ENCODE measurements around the gene PNKP.

Gene PNKP

DNA sequence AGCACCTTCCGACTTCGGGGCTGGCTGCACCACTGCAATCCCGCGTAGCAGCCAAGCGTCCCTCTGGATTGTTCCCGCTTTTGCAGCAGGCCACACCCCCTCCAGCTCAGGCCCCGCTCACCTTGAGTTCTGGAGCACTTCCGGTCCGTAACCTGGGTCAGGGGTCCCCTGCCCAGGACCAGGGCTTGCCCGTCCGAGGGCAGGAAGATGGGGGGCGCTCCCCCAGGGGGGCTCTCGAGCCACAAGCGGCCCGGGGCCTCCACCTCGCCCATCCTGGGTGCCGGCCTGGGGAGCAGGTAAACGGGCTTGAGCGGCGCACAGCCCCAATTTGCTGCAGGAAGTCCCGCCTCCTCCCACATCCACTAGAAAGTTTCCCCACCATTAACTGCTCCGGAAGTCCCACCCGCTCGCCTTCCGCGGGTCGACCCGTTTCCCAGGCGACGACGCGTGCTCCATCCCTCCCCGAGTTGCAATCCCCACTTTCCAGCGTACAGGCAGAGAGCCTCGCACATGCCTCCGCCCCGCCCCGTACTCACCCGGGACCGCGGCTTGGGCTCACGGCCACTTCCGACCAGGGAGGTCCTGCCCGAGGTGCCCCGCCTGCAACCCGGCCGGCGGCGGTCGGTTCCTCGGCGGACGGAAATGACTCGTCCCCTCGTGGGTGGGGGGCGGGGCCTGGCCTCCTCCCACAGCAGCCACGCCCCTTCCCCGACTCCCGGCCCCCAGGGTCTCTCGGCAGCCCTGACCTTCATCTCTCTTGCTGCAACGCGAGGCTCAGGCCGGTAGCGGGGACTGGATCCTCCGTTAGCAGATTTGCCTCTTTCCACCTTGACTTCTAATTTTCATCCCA lies at the start of gene PNKP:
PNKP (minus strand) TSS at position 644 of the 850 bp plus-strand sequence; CDS start at position 272, 372 bp downstream.
- peak; percentile 78 for DNase-seq

GRCh38 chr19:49915271-49915670 lies 47.9 kb upstream of the PNKP start:
- no peak for DNase-seq

GRCh38 chr19:49913720-49914119 lies 46.3 kb upstream of the PNKP start:
- DNase-seq = no peak

DNA sequence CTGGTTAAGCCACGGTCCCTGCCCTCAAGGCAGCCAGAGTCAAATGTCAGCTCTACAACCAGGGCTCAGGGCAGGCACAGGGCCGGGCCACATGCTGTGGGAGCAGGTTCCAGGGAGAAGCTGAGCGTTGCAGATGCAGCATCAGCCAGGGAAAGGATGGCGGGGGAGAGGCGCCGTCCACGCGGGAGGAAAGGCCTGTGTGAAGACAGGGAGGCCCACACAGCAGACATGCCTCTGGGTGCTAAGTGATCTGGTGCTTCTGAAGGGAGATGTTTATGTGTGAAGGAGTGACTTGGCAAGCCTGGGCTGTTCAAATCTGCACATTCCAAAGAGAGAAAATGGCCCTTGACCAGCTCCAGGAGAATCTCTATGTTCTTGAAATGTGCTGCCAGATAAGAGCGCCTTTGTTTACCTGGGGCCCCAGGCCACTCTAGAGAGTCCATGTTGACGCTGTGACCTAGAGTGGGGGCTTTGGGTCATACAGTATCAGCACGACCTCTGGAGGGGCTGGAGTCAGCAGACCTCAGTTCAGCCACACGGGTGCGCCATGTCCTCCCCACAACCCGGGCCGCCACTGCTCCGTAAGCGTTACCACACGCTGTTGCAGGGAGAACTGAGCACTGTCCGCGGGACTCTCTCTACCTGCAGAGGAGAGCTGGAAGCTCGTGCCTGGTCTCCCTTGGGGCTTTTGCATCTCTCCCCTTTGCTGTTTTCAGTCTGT lies 45.7 kb upstream of the PNKP start:
- no peak for DNase-seq

GRCh38 chr19:49911381-49912145 lies 44.2 kb upstream of the PNKP start:
- DNase-seq = no peak

GRCh38 chr19:49910179-49910578 lies 42.8 kb upstream of the PNKP start:
- DNase-seq = no peak

GRCh38 chr19:49908480-49909420 lies 41.4 kb upstream of the PNKP start:
- no peak for DNase-seq

GRCh38 chr19:49907745-49908446 lies 40.5 kb upstream of the PNKP start:
- DNase-seq = no peak

DNA sequence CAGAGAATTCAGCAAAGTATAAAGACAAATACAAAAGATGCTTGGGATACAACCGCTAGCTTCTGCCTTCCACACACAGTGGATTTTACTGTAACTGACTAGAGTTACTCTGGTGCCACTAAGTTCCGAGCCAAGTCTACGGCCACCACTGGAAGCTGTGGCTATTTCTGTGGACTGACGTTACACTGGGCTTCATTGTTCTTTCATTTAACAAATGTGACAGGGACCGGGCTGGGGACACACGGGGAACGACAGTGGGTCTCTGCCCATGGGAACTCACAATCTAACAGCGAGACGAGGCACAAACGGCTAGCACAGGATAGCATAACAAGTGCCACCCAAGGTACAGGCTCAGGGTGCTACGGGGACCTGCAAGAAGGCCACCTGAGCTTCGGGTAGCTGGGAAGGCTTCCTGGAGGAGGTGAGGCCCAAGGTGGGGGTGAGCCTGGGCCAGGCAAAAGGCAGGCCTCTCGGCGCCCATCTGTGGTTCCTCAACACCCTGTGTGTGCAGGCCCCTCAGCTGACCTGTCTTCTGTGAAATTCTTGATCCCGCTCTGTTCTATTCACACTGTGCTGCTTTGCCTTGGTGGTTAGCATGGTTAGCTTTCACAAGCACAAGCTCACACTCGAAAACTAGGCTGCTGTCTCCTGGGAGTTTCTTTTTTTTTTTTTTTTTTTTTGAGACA lies 39.6 kb upstream of the PNKP start:
- DNase-seq = no peak

- no peak for DNase-seq
These were observed 36.8 kb upstream of the PNKP start for GRCh38 chr19:49904136-49904535.

DNA sequence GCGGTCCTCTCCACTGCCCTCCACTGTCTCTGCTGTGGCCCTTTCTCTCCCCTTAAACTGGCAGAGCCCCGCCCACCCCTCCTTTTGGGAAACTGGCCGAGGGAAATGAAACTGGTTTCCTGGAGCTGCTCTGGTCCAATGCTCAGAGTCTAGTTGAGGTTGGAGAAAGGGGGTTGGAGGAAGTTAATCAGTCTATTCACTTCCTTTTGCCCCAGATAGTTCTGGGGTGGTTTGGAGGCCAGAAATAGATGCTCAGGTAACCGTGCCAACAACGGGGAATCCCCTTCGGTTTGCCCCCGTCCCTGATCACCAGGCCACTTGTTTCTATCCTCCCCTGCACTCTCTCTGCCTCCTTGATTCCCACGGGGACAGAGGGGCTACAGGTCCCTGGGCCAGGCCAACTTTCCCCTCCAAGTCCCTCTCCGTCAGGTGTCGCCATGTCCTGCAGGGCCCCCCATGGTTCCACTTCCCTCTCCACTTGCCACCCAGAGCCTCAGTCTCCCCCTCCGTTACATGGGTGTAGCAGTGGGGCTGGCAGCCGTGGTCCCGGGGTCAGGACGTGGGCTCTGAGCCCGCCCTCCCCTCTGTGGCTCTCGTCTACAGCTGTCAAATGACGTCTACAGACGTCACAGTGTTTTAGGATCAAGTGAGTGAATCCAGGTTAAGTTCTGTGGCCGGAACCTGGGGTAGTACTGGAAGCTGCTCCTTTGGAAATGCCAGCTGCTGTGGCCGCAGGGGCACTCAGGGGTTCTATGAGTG lies 29.7 kb upstream of the PNKP start, which contains the start of gene IL4I1:
IL4I1 (minus strand) TSS at position 25 of the 759 bp plus-strand sequence. CDS start 727 bp downstream, outside the sequence.
- DNase-seq = peak; percentile 84

DNA sequence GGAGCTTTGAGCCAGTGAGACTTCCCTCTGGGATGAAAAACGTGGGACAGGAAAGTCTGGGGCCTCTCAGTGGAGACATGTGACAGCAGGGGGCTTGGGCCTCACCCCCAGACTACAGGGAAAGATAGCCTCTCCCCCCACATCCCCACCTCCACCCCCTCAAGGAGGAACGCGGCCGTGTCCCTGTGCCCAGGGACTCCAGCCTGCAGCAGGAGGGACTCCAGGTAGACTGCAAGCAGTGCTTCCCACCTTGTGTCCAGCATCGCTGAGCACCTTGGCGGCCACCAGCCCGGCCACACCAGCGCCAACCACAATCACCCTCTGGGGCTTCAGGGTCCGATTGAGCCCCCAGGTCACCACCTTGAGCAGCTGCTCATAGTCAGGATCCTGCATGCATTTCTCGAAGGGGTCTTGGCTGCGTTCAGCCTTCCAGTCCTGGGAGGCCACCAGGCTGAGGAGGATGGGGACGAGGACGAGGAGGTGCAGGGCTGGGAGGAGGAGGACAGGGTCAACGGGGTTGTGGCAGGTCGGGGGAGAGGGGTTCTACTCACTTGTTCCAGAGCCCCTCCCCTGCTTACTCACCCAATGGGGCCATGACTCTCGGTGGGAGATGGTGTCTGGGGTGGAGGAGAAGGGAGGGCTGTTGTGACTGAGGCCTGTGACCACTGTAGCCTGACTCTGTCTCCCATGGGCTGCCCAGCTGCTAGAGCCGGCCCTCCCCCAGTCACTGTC lies 28.4 kb upstream of the PNKP start:
- no peak for DNase-seq

- DNase-seq = no peak
These were observed 27.6 kb upstream of the PNKP start for GRCh38 chr19:49894879-49895565.

- DNase-seq = no peak
These were observed 26.8 kb upstream of the PNKP start for GRCh38 chr19:49894011-49894664.

DNA sequence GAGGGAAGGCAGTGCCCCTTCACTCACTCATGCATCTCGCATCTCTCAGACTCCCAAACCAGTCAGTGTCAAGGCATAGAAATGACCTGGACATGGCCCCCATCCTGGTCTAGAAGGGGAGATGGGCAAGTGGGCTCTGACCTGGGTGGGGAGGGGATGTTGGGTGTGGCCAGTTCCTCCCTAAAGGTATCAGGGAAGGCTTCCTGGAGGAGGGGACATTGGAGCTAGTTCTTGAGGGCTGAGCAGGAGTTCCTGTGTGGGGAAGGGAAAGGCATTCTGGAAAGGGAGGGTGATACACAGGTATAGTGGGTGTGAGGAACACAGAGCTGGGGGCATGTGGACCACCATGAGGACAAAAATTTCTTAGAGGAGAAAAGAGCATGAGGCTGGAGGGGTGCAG lies 25.3 kb upstream of the PNKP start:
- DNase-seq = no peak

DNA sequence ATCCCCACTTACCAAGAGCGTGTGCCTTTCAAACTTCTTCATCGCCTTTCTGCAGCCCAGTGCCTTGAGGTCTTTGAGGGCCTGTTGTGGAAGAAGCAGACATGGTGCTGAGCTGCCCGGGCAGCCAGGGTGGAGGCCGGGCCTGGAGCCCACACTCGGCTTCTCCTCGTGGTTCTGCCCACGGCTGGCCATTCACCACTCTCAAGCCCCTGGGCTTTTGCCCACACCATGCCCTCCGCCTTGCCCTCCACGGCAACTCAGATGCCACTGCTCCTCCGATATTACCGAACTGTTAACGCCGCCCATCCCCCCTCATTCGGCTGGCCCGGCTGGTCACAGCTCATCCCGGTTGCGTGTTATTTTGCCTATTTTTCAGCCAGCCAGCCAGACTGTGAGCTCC lies 24.0 kb upstream of the PNKP start:
- DNase-seq = no peak

DNA sequence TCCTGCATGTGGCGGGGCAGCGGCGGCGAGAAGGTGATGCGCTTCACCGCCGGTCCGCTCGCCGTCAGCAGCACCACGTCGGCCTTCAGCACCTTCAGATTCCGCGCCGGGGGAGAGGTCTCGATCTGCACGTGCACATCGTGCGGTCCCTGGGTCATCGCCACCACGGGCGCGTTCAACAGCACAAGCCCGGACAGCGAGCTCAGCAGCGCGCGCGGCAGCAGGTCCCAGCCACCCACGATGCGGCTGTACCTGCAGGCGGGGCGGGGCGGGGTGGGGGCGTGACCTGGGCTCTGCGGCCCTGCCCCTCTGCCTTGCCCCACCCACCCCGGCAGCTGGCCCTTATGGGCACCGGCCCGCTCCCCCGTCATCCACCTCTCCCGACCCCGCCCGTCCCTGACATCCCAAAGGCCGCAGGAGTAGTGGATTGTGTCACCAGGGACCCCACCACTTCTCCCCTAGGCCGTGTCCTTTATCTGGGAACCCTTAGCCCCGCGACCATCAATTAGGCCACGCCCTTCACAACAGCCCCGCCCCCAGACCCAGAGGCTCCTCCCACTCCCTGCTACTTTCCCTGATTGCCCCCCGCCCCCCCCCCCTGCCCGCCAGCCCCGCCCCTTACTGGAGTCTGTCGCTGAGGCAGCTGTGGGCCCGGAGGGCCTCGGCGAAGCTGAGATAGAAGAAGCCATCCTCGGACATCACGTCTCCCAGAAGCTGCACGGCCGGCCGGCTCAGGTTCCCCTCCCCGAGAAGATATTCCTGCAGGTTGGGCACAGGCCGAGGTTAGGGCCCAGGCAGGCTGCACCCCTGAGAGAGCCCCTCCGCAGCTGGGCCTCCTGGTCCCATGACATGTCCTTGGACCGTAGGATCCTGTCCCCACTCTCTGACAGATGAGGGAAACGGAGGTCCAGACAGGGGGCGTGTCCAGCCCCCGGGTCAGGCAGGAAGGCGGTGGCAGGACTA lies 23.3 kb upstream of the PNKP start:
- DNase-seq = no peak

Data from kidney glomerular epithelial cell (primary cell).